NOMO-1 treated with dmso at 0.1 percent for 144 hours (cell line): Measurements from ENCODE around the gene VWA7.

Experiments used
- DNase-seq: peaks from one replicate; lab custom pipeline; 2025; ENCODE audit not compliant: unreplicated experiment; lab: John Stamatoyannopoulos, UW

Gene VWA7

DNA sequence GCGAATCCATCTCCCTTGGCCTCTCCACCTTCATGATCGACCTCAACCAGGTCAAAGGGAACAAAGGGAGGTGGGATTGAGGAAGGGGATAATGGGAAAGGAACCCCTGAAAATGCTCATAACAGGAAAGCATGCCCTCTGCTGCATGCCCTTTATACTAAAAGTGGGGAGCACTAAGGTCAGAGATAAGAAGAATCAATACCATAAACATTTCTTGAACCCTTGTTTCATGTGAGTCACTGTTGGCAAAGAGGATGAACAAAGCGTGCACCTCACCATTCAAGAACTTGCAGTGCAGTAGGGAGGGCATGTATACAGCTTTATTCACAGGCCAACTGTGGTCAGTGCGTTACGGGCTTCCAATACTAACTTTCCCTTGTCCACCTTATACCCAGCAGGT is 16.3 kb downstream of the VWA7 start:
- DNase-seq = no peak

DNA sequence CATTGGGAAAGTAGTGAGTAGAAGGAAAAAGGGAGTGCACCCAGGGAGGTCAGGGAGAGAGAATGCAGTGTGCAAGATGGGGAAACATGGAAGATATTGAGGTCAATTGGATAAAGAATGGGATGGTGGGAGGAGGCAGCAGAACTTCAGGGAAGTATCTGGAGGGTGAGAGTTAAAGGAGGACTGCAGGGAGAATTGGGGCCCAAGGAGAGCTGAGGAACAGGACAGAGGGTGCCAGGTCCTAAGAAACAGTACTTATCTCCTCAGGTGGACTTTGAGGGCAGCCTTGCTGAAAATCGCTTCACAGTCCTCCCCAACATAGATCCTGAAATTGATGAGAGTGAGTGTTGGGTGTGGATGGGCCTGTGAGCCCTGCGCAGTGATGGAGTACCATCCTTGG is 18.8 kb downstream of the VWA7 start:
- DNase-seq = no peak

DNA sequence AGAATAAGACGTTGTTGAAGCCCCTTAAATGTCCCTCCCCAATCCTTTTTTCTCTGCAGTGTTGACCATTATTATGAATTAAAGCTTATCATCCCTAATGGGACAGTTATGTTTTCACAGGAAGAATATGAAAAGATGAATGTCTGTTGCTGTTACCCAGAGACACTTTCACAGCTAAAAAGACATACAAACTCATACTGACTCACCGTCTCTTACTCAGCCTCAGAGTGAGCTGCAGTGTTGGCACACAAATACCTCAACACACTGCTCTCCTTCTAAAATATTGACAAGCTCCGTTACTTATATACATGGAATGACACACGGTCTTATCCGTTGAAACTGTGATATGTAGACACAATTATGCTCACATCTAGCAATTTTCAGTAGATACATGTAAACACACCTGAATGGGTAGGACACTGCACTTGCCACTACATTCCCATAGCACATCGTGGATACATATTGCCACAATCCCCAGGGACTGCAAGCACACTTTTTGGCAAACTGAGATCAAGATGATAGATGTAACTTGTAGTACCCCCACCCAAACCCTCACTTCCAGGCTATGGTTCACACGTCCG is 24.3 kb downstream of the VWA7 start:
- no peak for DNase-seq

DNA sequence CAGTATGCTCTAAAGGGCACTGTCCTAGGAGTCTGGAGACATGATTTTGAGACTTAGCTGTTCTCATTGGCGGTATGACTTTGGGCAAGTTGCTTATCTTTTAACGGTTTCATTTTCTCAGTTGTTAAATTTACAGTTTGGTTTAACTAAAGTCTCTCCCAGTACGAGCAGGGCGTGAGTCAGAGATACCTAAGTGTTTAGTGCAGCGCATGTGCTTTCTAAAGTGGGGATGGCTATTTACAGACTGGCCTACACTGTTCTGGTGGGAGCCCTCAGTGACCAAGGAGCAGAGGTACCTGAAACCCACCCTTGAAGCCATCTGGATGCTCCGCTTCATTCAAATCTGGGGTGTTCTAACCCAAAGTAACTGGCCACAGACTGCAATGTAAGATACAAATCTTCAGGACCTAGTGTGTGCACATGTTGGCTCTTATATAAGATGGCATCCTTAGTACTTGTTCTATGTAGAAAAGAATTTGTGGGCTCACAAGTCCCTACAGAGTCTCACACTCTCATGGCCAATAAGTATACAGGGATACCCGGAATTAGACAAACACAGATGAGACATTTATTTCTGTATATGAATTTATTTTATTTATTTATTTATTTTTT is 26.6 kb downstream of the VWA7 start:
- DNase-seq = no peak

DNA sequence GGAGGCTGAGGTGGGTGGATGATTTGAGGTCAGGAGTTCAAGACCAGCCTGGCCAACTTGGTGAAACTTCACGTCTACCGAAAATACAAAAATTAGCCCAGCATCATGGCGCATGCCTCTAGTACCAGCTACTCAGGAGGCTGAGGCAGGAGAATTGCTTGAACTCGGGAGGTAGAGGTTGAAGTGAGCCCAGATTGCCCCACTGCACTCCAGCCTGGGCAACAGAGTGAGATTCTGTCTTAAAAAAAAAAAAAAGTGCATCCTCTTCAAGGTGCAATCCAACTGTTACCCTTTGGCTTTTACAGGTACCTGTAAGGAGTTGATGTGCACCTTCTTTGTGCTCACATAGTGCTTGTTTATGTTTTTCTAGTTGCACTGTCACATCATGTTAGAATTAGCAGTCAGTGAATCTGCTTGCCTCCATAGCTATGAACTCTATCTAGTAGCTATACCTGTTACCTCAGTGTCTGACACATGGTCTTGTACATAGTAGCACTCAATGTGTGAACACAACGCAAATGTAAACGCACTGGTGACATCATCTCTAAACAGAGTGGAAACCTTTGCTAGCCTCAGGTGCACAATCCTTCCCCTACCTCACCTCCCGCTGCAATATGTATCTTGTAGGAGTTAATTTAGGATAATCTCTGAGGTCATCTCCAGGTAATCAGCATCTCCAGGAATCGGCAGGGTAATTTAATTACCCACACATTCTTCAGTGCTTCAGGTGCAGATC is 27.7 kb downstream of the VWA7 start:
- no peak for DNase-seq

DNA sequence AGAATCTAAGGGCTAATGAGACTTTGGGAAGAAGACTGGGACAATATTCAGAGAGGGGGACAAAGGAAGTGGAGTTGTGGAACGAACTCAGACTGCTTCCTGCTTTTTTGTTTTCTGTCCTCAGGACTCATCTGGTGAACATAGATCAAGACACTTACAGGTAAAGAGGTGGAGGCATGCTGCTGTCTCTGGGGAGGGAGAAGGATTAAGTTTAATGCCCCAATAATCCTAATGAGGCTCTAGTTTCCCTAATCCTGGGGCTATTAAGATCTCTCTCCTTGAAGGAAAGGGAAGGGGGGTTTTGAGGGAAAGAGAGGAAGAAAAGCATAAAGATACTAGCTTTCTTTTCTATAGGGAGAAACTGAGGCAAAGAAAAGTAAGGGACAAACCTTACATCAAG is 32.7 kb downstream of the VWA7 start:
- DNase-seq = no peak

DNA sequence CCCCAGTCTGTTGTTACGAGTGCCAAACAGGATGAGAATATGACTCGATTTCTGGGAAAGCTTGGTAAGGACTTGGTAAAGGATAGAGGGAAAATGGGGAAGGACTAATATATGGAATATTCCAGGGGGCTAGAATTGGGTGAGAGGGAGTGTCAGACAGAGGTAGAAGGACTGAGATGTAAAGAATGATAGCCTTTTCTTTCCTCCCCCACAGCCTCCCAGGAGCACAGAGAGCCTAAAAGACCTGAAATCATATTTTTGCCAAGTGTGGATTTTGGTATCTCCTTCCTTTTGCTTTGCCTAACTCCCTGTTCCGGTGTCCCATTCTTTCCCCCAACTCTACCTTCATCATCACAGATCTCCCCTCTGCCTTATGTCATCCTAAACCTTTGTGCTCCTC is 34.2 kb downstream of the VWA7 start:
- DNase-seq = no peak

DNA sequence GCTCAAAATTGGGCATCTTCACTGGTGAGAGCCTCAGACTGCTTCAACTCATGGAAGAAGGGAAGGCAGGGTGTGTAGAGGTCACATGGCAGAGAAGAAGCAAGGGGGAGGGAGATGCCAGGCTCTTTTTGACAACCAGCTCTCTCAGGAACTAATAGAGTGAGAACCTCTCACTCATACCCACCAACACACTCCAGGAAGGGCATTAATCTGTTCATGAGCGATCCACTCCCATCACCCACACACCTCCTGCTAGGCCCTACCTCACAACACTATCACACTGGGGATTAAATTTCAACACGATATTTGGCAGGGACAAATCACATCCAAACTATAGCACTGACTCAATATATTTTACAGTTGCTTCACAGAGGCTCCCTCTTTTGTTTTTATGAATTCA is 35.3 kb downstream of the VWA7 start:
- no peak for DNase-seq

DNA sequence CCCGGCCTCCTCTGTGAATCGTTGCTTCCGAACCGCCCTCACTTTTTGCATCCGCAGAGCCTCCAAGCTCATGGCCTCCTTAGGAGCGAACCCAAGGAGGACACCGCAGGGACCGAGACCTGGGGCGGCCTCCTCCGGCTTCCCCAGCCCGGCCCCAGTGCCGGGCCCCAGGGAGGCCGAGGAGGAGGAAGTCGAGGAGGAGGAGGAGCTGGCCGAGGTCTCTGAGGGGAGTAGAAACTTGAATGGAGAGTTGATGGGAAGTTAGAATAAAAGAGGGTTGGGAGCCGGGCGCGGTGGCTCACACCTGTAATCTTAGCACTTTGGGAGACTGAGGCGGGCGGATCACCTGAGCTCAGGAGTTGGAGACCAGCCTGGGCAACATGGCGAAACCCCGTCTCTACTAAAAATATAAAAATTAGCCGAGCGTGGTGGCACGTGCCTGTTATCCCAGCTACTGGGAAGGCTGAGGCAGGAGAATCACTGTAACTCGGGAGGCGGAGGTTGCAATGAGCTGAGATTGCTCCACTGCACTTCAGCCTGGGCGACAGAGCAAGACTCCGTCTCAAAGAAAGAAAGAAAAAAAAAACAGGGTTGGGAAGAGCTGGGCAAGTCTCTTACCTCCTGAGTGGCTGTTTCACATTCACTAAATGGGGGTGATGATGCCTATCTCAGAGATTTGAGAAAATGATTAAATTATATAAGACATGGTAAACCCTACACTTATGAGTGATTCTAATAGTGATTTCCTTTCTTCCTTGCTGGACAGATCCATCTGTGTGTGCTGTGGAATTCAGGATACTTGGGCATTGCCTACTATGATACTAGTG is 36.5 kb downstream of the VWA7 start:
- DNase-seq = peak; percentile 53

DNA sequence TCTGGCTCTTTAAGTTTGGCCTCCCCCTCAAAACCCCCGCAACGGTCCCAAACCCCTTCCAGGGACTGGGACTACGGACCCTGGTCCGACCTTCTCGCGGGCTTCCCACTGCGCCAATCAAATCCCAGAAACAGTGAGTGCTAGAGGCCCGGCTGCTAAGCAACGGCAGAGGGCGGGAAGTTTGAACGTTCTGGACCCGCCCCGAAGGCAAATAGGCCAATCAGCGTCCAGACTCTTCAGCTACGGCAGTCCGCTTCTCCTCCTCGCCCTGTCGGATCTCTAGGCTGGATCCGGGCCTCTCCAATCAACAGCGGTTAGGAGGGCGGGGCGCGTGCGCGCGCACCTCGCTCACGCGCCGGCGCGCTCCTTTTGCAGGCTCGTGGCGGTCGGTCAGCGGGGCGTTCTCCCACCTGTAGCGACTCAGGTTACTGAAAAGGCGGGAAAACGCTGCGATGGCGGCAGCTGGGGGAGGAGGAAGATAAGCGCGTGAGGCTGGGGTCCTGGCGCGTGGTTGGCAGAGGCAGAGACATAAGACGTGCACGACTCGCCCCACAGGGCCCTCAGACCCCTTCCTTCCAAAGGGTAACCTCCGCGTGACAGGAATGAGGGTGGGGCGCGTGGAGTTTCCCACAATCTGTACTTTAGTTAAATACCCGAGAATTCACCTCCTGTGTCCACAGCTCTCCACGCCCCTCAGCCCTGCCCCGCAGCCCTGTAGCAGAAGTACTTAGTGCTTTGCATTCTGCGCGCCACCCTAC is 37.3 kb downstream of the VWA7 start, which contains the start of gene MSH5:
MSH5 (plus strand) TSS at position 367 of the 758 bp plus-strand sequence. CDS start 462 bp downstream, outside the sequence.
- DNase-seq = peak; percentile 99

DNA sequence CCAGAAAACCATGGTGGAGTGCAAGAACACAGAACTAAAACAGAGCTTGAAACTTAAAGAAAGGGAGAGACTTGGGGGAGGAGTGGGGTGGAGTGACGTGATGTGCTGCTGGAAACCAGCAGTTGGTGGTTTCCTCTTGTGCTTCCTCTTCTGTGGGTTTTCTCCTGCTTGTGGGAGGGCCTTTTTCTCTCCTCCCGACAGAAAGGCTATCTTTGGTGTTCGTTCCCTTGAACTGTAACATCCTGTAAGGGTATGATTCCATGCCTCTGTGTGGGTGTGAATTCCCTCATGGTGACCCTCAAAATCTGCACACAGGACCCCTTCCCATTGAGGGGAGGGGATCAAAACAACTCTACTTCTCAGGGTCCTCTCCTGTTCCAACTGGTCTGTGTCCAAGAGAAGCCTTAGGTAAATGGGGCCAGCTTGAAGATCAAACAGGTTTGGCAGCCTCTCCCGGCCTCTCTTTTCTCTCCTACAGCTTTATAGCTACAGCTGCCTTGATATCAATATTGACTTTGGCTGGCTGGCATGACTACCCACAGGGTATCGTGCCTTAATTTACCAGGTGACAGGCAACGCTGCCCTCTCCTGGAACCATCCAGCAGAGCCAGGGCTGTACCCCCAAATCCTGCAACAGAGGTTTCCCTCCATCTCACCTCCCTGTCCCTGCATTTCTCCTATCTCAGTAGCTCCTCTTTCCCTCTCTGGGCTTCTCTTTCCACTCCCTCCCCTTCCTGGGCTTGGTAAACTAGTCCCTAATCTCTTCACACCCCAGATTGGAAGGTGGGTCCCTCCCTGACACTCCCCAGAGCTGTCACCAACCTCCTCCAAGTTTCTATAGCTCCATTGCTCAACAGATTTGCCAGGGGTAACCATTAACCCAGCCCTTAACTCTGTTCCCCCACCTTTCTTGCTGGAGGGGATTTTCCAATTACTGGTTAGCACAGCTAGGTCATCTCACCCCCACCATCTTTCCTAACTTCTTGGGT is 38.8 kb downstream of the VWA7 start:
- peak; percentile 99 for DNase-seq

DNA sequence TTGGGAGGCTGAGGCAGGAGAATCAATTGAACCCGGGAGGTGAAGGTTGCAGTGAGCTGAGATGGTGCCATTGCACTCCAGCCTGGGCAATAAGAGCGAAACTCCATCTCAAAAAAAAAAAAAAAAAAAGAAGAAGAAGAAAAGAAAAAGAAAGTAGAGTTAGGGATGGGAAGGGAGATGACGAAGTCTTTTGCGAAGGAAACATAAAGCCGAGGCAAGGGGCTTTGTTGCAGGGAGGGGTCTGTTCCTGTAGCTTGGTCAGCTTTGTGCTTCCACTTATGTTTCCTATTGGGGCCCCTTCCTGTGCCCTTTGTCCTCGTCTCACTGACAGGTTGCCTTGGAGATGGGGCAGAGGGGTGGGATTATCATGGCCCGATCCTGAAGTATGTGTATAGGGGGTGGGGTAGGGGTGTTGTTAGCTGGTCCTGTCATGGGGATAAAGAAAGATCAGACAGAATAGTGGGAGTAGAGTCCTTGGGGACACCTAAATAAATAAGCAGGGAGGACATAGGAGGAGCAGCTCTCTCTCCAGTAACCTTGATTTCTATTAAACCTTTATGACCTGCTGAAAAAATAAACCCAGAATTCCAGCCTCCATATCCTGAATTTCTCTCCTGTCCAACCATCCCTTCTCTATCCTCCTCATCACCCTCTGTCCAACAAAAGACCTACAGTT is 39.7 kb downstream of the VWA7 start:
- peak; percentile 69 for DNase-seq

DNA sequence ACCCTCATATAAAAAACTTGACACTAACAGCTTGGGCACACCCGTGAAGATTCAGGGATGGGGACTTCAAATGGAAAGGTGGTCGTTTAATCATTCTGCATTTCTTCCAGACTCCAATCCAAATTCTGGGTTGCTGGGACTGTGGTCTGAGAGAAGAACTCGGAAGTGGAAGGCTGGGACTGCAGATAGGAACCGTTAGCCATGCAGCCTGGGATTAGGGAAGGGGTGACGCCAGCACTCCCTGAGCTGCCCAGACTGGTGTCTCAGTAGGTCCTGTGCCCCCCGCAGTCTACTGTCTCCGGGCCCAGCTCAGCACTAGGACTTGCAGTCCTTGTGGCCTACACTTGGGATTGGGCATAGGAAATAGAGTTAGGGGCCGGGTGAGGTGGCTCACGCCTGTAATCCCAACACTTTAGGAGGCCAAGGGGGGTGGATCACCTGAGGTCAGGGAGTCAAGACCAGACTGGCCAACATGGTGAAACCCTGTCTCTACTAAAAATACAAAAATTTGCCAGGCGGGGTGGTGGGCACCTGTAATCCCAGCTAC is 40.3 kb downstream of the VWA7 start:
- DNase-seq = no peak

DNA sequence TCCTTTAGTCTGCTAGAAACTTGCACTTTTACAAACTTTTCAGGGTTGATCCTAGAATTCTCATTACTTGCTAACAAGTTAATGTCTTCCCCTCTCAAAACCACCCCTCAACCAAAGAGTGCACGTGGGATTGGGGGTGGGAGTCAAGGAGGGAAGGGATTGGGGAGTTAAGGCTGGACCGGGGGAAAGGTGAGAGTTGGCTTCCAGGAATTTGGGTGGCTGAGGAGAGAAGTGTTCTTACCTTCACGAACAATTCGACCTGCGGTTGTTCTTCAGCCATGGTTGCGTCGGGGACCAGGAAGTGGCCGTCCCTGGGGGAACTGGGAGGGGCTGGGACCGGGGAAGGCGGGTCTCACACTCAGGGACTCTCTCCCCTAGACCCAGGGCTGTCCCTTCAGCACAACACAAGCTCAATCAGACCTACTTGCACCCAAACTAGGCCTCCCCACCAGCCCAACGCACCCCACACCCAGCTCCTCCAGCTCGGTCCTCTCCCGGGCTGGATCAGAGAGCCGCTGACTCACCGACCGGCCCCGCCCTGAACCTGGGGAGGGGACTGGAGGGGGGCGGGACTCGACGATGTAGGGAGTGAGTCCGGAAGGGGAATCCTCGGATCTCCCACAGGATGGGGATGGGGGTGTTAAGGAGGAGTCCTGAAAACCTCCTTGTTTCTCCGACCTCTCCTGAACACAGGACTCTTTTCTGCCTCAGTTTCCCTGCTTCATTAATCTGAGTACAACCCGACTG is 40.9 kb downstream of the VWA7 start, which contains the start of gene CLIC1:
CLIC1 (minus strand) TSS at position 510 of the 747 bp plus-strand sequence; CDS start at position 280, 230 bp downstream.
- DNase-seq = peak; percentile 78

DNA sequence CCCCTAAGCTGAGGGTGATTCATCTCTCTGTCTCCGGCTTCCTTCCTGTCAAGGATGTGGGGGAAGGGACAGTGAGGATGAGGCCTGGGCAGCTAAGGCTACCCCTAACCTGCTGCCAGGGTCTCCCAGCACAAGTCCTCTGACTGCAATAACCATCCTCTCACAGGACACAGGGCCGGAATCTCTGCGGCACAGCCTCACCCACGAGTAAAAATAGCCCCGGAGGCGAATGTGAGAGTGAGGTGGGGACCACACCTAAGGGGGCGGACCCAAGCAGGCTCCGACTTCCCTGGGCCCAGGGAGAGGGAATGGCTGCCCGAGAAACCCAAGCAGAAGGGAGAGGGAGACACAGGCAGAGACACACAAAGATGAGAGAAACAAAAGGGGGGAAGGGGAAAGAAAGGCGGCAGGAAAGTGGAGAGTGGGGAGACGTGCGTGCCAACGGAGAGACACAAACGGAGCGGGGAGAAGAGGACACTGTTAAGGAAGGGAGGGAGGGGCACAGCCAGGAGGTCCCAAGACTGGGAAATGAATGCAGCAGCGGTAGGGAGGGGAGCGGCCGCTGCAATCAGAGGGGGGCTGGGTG is 42.2 kb downstream of the VWA7 start:
- DNase-seq = peak; percentile 26

DNA sequence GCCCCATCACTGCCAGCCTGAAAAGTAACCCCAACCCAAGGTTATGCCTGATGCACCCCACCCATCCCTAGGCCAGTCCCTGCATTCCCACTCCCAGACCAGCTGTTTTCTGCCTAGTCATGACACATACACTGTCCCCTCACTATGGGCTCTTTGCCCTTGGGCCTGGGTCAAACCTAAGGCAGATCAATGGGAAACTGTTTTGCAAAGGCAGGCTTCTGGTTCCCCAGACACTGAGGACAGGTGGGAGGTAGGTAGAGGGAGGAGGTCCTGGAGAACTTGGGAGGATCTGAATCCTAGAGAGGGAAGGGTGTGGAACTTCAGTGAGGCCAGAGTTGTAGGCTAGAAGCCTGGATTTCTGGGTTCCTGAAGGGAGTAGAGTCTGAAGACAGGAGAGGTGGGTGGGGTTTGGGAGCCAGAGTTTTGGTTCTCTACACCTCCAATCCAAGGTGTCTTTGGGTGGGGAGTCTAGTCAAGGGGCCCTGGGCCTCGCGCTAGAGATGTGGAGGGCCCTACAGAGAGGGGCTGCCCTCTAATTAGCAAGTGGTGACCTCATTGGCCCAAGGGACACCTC is 42.8 kb downstream of the VWA7 start:
- no peak for DNase-seq

DNA sequence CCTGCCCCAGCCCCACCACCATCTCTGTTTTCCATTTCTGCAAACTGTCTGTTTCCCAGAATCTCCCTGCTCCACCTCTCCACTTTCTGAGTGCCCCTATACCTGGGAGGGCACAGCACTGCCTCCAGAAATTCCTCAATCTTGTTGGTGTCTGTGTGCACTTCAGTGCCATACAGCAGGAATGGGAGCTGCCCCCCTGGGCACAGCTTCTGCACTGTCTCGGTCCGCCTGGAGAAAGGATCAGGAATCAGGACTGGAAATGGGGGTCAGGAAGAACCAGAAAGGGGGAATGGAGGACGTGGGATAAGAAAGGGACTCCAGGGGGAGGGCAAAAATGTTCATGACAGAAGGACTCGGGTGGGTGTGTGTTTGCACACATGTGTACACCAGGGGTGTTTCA is 43.4 kb downstream of the VWA7 start:
- DNase-seq = no peak
